ENCODE data around the gene NR4A1. TPM values are rescaled to one million over a fixed set of nuclear protein-coding genes. Genes with fewer than 3 reads are reported as not detected.

The NR4A1 gene
- total and polyA plus RNA-seq, 2 of the 13 experiments (the other 11 are each of a cell fraction or from before 2014, with no cell fraction given) = 5.7 to 15.2 TPM

DNA sequence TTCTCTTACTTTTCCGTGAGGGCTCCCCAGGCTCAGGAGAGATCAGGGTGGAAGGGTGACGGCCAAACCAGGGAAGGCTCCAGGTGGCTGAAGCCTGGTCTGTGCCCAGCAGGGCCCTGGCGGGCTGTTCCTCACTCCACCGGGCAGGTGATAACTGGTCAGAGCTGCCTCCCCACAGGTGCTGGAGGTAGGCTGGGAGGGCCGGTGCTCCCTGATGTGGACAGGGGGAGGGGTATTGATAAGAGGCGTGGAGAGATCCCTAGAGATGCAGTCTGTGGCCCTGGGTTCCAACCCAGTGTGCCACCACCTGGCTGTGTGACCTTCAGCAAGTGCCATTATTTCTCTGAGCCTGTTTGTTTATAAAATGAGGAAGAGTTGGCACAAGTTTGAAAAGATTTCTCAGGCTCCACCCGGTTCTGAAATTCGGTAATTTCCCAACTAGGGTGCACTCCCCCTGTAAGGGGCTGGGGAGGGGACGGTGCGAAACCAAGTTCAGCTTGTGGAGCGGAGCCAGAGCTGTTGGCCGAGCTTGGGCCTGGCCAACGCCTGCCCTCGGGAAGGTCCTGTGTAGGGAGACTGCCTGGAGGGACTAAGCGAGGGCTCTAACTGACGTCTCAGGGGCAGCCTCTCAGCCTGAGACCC, 1.0 kb upstream of the NR4A1 start (continued):
- TF ChIP-seq, protein P1, sequence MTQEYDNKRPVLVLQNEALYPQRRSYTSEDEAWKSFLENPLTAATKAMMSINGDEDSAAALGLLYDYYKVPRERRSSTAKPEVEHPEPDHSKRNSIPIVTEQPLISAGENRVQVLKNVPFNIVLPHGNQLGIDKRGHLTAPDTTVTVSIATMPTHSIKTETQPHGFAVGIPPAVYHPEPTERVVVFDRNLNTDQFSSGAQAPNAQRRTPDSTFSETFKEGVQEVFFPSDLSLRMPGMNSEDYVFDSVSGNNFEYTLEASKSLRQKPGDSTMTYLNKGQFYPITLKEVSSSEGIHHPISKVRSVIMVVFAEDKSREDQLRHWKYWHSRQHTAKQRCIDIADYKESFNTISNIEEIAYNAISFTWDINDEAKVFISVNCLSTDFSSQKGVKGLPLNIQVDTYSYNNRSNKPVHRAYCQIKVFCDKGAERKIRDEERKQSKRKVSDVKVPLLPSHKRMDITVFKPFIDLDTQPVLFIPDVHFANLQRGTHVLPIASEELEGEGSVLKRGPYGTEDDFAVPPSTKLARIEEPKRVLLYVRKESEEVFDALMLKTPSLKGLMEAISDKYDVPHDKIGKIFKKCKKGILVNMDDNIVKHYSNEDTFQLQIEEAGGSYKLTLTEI (CRISPR knock-in tag; conservative IDR thresholded peaks at IDR 0.05) = no peak
- TF ChIP-seq, protein P2, sequence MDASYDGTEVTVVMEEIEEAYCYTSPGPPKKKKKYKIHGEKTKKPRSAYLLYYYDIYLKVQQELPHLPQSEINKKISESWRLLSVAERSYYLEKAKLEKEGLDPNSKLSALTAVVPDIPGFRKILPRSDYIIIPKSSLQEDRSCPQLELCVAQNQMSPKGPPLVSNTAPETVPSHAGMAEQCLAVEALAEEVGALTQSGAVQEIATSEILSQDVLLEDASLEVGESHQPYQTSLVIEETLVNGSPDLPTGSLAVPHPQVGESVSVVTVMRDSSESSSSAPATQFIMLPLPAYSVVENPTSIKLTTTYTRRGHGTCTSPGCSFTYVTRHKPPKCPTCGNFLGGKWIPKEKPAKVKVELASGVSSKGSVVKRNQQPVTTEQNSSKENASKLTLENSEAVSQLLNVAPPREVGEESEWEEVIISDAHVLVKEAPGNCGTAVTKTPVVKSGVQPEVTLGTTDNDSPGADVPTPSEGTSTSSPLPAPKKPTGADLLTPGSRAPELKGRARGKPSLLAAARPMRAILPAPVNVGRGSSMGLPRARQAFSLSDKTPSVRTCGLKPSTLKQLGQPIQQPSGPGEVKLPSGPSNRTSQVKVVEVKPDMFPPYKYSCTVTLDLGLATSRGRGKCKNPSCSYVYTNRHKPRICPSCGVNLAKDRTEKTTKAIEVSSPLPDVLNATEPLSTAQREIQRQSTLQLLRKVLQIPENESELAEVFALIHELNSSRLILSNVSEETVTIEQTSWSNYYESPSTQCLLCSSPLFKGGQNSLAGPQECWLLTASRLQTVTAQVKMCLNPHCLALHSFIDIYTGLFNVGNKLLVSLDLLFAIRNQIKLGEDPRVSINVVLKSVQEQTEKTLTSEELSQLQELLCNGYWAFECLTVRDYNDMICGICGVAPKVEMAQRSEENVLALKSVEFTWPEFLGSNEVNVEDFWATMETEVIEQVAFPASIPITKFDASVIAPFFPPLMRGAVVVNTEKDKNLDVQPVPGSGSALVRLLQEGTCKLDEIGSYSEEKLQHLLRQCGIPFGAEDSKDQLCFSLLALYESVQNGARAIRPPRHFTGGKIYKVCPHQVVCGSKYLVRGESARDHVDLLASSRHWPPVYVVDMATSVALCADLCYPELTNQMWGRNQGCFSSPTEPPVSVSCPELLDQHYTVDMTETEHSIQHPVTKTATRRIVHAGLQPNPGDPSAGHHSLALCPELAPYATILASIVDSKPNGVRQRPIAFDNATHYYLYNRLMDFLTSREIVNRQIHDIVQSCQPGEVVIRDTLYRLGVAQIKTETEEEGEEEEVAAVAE (CRISPR knock-in tag; IDR thresholded peaks at IDR 0.05; ENCODE audit: borderline replicate concordance) = no peak
- TF ChIP-seq ZNF619 (CRISPR knock-in tag; IDR thresholded peaks at IDR 0.05) (no peak), AGO2 (optimal IDR thresholded peaks at IDR 0.05; ENCODE audit: low read depth, low read length) (no peak)
- TF ChIP-seq, protein P3, sequence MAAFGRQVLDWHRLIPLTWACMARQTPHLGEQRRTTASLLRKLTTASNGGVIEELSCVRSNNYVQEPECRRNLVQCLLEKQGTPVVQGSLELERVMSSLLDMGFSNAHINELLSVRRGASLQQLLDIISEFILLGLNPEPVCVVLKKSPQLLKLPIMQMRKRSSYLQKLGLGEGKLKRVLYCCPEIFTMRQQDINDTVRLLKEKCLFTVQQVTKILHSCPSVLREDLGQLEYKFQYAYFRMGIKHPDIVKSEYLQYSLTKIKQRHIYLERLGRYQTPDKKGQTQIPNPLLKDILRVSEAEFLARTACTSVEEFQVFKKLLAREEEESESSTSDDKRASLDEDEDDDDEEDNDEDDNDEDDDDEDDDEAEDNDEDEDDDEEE (CRISPR knock-in tag; IDR thresholded peaks at IDR 0.05) = 0 out of 2 replicates have a peak, but pooled peaks have one; percentile 38
- TF ChIP-seq, protein P4, sequence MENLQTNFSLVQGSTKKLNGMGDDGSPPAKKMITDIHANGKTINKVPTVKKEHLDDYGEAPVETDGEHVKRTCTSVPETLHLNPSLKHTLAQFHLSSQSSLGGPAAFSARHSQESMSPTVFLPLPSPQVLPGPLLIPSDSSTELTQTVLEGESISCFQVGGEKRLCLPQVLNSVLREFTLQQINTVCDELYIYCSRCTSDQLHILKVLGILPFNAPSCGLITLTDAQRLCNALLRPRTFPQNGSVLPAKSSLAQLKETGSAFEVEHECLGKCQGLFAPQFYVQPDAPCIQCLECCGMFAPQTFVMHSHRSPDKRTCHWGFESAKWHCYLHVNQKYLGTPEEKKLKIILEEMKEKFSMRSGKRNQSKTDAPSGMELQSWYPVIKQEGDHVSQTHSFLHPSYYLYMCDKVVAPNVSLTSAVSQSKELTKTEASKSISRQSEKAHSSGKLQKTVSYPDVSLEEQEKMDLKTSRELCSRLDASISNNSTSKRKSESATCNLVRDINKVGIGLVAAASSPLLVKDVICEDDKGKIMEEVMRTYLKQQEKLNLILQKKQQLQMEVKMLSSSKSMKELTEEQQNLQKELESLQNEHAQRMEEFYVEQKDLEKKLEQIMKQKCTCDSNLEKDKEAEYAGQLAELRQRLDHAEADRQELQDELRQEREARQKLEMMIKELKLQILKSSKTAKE (CRISPR knock-in tag; IDR thresholded peaks at IDR 0.05; ENCODE audit: borderline replicate concordance) = no peak
- TF ChIP-seq, protein P5, sequence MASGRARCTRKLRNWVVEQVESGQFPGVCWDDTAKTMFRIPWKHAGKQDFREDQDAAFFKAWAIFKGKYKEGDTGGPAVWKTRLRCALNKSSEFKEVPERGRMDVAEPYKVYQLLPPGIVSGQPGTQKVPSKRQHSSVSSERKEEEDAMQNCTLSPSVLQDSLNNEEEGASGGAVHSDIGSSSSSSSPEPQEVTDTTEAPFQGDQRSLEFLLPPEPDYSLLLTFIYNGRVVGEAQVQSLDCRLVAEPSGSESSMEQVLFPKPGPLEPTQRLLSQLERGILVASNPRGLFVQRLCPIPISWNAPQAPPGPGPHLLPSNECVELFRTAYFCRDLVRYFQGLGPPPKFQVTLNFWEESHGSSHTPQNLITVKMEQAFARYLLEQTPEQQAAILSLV (CRISPR knock-in tag; IDR thresholded peaks at IDR 0.05; ENCODE audit: borderline replicate concordance) = no peak
- TF ChIP-seq, protein P6, sequence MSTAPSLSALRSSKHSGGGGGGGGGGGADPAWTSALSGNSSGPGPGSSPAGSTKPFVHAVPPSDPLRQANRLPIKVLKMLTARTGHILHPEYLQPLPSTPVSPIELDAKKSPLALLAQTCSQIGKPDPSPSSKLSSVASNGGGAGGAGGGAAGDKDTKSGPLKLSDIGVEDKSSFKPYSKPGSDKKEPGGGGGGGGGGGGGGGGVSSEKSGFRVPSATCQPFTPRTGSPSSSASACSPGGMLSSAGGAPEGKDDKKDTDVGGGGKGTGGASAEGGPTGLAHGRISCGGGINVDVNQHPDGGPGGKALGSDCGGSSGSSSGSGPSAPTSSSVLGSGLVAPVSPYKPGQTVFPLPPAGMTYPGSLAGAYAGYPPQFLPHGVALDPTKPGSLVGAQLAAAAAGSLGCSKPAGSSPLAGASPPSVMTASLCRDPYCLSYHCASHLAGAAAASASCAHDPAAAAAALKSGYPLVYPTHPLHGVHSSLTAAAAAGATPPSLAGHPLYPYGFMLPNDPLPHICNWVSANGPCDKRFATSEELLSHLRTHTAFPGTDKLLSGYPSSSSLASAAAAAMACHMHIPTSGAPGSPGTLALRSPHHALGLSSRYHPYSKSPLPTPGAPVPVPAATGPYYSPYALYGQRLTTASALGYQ (CRISPR knock-in tag; IDR thresholded peaks at IDR 0.05) = no peak

Data from HepG2 (cell line).